HCT116 (cell line): ENCODE measurements around the gene HCFC2. TPM values are rescaled to one million over a fixed set of nuclear protein-coding genes. Genes with fewer than 3 reads are reported as not detected.

Experiments used
- ATAC-seq: fragments of 200-7000 bp; cut with Tn5 transposase; 2 replicates; pipeline ENCODE4 v1.9.1; 2020; ENCODE audit warnings: mild to moderate bottlenecking, moderate library complexity
- BruUV-seq: library from RNA; stranded (reverse); fragments of 400-500 nt; replicated peaks from 2 replicates; lab custom pipeline; 2021; lab: Mats Ljungman, UMichigan
- CTCF ChIA-PET: fragments of 300-600 bp; sonication (Branson Sonifier 250); formaldehyde crosslinking; loops from one replicate; lab custom pipeline; 2021; ENCODE audit warnings: antibody characterized with exemption; lab: Charles Lee
- POLR2A ChIA-PET: fragments of 300-600, 350-600 bp; sonication (Branson Sonifier 250); formaldehyde crosslinking; loops from one replicate; lab custom pipeline; 2021; ENCODE audit warnings: antibody characterized with exemption; lab: Charles Lee
- RAD21 ChIA-PET, 2 experiments: fragments of 300-600 bp; sonication (Branson Sonifier 250); formaldehyde crosslinking; loops; one replicate each; lab custom pipeline; 2023; ENCODE audit warnings: low total read pairs in 2 of 2; ENCODE audit not compliant: uncharacterized antibody in 2 of 2, unreplicated experiment in 2 of 2, low non-redundant PET in 1 of 2; lab: Charles Lee
- DNase-seq: peaks from one replicate; pipeline ENCODE4 v3.0.0-alpha.2; 2010; ENCODE audit warnings: low read depth, low spot score
- H2AFZ ChIP-seq: fragments of 200-600 bp; shearing (Covaris generic), sonication (generic); 2 replicates; pipeline ENCODE4 v1.6.1; 2017; ENCODE audit warnings: low read depth, mixed run types, mixed read lengths, antibody characterized with exemption, low read length; ENCODE audit not compliant: poor library complexity, severe bottlenecking
- H3K27ac ChIP-seq: 2 replicates; pipeline ENCODE4 v1.5.1; 2012; ENCODE audit warnings: low read depth, low read length
- H3K27me3 ChIP-seq: fragments of 200-600 bp; sonication (generic); 2 replicates; pipeline ENCODE4 v1.6.1; 2016; ENCODE audit warnings: mixed run types, low read length, mixed read lengths; ENCODE audit not compliant: insufficient read depth
- H3K36me3 ChIP-seq, 2 experiments: fragments of 200-500 bp in 1 of 2; fragments of 200-600 bp in 1 of 2; sonication (Bioruptor generic) in 1 of 2; sonication (generic) in 1 of 2; 2 replicates each; pipeline versions ENCODE4 v1.5.1 to v1.6.1; 2014 to 2016; ENCODE audit warnings: low read length in 2 of 2, inconsistent platforms in 1 of 2, mixed read lengths in 1 of 2, mixed run types in 1 of 2; ENCODE audit not compliant: insufficient read depth in 2 of 2, control insufficient read depth in 1 of 2
- H3K4me1 ChIP-seq, 2 experiments: fragments of 200-600 bp in 1 of 2; sonication (generic) in 1 of 2; 2 replicates each; pipeline versions ENCODE4 v1.5.1 to v1.6.1; 2012 to 2017; ENCODE audit warnings: low read length in 2 of 2, inconsistent platforms in 1 of 2, mild to moderate bottlenecking in 1 of 2, mixed read lengths in 1 of 2, mixed run types in 1 of 2, moderate library complexity in 1 of 2; ENCODE audit not compliant: insufficient read depth in 2 of 2, control insufficient read depth in 1 of 2
- H3K4me2 ChIP-seq: fragments of 200-600 bp; sonication (generic); 2 replicates; pipeline ENCODE4 v1.6.1; 2017; ENCODE audit warnings: mixed run types, low read length, mixed read lengths
- H3K4me3 ChIP-seq, 2 experiments: fragments of 200-600 bp in 1 of 2; sonication (generic) in 1 of 2; replicated peaks in 1 of 2; 2 replicates each; pipeline ENCODE4 v1.5.1; 2011 to 2016; ENCODE audit warnings: low read length in 2 of 2, control low read depth in 1 of 2, low read depth in 1 of 2, mild to moderate bottlenecking in 1 of 2, mixed read lengths in 1 of 2, mixed run types in 1 of 2
- H3K79me2 ChIP-seq: fragments of 200-600 bp; sonication (generic); 2 replicates; pipeline ENCODE4 v1.6.1; 2017; ENCODE audit warnings: mild to moderate bottlenecking, mixed run types, low read length, moderate library complexity, mixed read lengths; ENCODE audit not compliant: insufficient read depth
- H3K9ac ChIP-seq: fragments of 200-600 bp; sonication (generic); 2 replicates; pipeline ENCODE4 v1.6.1; 2016; ENCODE audit warnings: low read length, mixed read lengths
- H3K9me2 ChIP-seq: fragments of 200-600 bp; sonication (generic), shearing (Covaris generic); 2 replicates; pipeline ENCODE4 v1.6.1; 2017; ENCODE audit warnings: mixed run types, mild to moderate bottlenecking, moderate library complexity; ENCODE audit not compliant: insufficient read depth
- H3K9me3 ChIP-seq, 2 experiments: fragments of 200-500 bp in 1 of 2; fragments of 200-600 bp in 1 of 2; sonication (Bioruptor generic) in 1 of 2; sonication (generic) in 1 of 2; 2 replicates each; pipeline ENCODE4 v1.6.1; 2014 to 2017; ENCODE audit warnings: low read length in 2 of 2, mixed read lengths in 2 of 2, inconsistent platforms in 1 of 2, low read depth in 1 of 2, mild to moderate bottlenecking in 1 of 2, mixed run types in 1 of 2, moderate library complexity in 1 of 2; ENCODE audit not compliant: control insufficient read depth in 1 of 2, insufficient read depth in 1 of 2
- H4K20me1 ChIP-seq: fragments of 200-600 bp; sonication (generic), shearing (Covaris generic); 2 replicates; pipeline ENCODE4 v1.6.1; 2017; ENCODE audit warnings: mixed run types, mild to moderate bottlenecking, moderate library complexity; ENCODE audit not compliant: insufficient read depth
- ATF3 ChIP-seq: IDR thresholded peaks from 2 replicates; pipeline ENCODE4 v1.6.1; 2012
- CBX3 ChIP-seq: IDR thresholded peaks from 2 replicates; pipeline ENCODE4 v1.6.1; 2012; ENCODE audit warnings: low read depth
- CEBPB ChIP-seq: IDR thresholded peaks from 2 replicates; pipeline ENCODE4 v1.6.1; 2012; ENCODE audit warnings: low read depth
- EGR1 ChIP-seq: IDR thresholded peaks from 2 replicates; pipeline ENCODE4 v1.6.1; 2012; ENCODE audit warnings: low read depth
- ELF1 ChIP-seq: IDR thresholded peaks from 2 replicates; pipeline ENCODE4 v1.6.1; 2012; ENCODE audit warnings: low read depth, borderline replicate concordance
- EZH2phosphoT487 ChIP-seq: fragments of 200-600 bp; IDR thresholded peaks from 2 replicates; pipeline ENCODE4 v1.6.1; 2018; ENCODE audit warnings: antibody characterized with exemption, borderline replicate concordance
- POLR2AphosphoS5 ChIP-seq: IDR thresholded peaks from 2 replicates; pipeline ENCODE4 v1.6.1; 2011; ENCODE audit warnings: mild to moderate bottlenecking, low read depth, low read length, moderate library complexity
- RAD21 ChIP-seq: IDR thresholded peaks from 2 replicates; pipeline ENCODE4 v1.6.1; 2012; ENCODE audit warnings: low read depth, mild to moderate bottlenecking
- SP1 ChIP-seq: IDR thresholded peaks from 2 replicates; pipeline ENCODE4 v1.6.1; 2012; ENCODE audit warnings: low read depth
- TCF7L2 ChIP-seq: IDR thresholded peaks from 2 replicates; pipeline ENCODE4 v1.7.0; 2011; ENCODE audit warnings: borderline replicate concordance, inconsistent platforms; ENCODE audit not compliant: insufficient read depth, insufficient read length; ENCODE audit errors: extremely low read depth
- YY1 ChIP-seq: IDR thresholded peaks from 2 replicates; pipeline ENCODE4 v1.6.1; 2011; ENCODE audit warnings: low read length, low read depth, moderate library complexity, mild to moderate bottlenecking; ENCODE audit not compliant: insufficient replicate concordance; ENCODE audit errors: extremely low read depth
- ZNF274 ChIP-seq: fragments of 200-500 bp; sonication (Bioruptor generic); IDR thresholded peaks from 2 replicates; pipeline ENCODE4 v1.6.1; 2014; ENCODE audit warnings: mild to moderate bottlenecking, low read depth, low read length, inconsistent platforms
- intact Hi-C: fragments of 100-400 bp; cut with micrococcal nuclease; formaldehyde crosslinking; loops from 2 replicates; pipeline ENCODE4 v1.10.0; 2022
- total RNA-seq: library from RNA; stranded (reverse); gene quantifications from one replicate; pipeline ENCODE4 v1.2.1, GENCODE V29; 2021; ENCODE audit not compliant: unreplicated experiment
- TF ChIP-seq, protein P1 (sequence below), 3 experiments: fragments of 200-600 bp in 1 of 3; sonication (generic) in 1 of 3; IDR thresholded peaks in 2 of 3; conservative IDR thresholded peaks in 1 of 3; 2 replicates each; pipeline ENCODE4 v1.5.1; 2012 to 2017; ENCODE audit warnings: low read depth in 2 of 3, low read length in 2 of 3, antibody characterized with exemption in 1 of 3, borderline replicate concordance in 1 of 3, control low read depth in 1 of 3, mild to moderate bottlenecking in 1 of 3, mixed read lengths in 1 of 3, mixed run types in 1 of 3, moderate library complexity in 1 of 3; ENCODE audit not compliant: insufficient read depth in 1 of 3
- TF ChIP-seq, protein P2 (sequence below): IDR thresholded peaks from 2 replicates; pipeline ENCODE4 v1.6.1; 2012; ENCODE audit warnings: low read depth
- TF ChIP-seq, protein P3 (sequence below): IDR thresholded peaks from 2 replicates; pipeline ENCODE4 v1.6.1; 2011; ENCODE audit warnings: mild to moderate bottlenecking, low read length, moderate library complexity; ENCODE audit not compliant: insufficient replicate concordance; ENCODE audit errors: extremely low read depth
- TF ChIP-seq, protein P4 (sequence below): IDR thresholded peaks from 2 replicates; pipeline ENCODE4 v1.6.1; 2012

HCFC2 gene
- total RNA-seq, 1 experiment from 2014 or later = 4.9 TPM

DNA sequence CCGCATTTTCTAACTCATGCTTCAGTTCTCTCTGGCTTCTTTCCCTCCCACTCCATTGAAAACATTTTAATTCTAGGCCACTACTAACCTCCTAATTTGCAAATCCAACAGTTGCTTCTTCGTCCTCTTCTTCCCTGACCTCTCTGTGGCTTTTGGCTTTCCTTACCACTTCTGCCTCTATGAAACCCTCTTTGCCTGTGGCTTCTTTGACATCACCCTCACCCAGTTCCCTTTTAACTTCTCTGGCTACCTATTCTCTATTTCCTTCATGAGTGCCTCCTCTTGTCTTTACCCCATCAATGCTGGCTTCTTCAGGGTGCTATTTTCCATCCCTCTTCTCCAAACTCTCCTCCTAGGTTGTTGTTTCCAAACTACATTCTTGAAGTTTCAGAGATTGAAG is 4.4 kb upstream of the HCFC2 start (continued):
- TF ChIP-seq, protein P1, sequence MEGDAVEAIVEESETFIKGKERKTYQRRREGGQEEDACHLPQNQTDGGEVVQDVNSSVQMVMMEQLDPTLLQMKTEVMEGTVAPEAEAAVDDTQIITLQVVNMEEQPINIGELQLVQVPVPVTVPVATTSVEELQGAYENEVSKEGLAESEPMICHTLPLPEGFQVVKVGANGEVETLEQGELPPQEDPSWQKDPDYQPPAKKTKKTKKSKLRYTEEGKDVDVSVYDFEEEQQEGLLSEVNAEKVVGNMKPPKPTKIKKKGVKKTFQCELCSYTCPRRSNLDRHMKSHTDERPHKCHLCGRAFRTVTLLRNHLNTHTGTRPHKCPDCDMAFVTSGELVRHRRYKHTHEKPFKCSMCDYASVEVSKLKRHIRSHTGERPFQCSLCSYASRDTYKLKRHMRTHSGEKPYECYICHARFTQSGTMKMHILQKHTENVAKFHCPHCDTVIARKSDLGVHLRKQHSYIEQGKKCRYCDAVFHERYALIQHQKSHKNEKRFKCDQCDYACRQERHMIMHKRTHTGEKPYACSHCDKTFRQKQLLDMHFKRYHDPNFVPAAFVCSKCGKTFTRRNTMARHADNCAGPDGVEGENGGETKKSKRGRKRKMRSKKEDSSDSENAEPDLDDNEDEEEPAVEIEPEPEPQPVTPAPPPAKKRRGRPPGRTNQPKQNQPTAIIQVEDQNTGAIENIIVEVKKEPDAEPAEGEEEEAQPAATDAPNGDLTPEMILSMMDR (IDR thresholded peaks at IDR 0.05 in 2 of 3, conservative IDR thresholded peaks at IDR 0.05 in 1 of 3; ENCODE audit: borderline replicate concordance in 1 of 3, insufficient read depth in 1 of 3, low read depth in 2 of 3, low read length in 2 of 3) = no peak
- TF ChIP-seq, protein P2, sequence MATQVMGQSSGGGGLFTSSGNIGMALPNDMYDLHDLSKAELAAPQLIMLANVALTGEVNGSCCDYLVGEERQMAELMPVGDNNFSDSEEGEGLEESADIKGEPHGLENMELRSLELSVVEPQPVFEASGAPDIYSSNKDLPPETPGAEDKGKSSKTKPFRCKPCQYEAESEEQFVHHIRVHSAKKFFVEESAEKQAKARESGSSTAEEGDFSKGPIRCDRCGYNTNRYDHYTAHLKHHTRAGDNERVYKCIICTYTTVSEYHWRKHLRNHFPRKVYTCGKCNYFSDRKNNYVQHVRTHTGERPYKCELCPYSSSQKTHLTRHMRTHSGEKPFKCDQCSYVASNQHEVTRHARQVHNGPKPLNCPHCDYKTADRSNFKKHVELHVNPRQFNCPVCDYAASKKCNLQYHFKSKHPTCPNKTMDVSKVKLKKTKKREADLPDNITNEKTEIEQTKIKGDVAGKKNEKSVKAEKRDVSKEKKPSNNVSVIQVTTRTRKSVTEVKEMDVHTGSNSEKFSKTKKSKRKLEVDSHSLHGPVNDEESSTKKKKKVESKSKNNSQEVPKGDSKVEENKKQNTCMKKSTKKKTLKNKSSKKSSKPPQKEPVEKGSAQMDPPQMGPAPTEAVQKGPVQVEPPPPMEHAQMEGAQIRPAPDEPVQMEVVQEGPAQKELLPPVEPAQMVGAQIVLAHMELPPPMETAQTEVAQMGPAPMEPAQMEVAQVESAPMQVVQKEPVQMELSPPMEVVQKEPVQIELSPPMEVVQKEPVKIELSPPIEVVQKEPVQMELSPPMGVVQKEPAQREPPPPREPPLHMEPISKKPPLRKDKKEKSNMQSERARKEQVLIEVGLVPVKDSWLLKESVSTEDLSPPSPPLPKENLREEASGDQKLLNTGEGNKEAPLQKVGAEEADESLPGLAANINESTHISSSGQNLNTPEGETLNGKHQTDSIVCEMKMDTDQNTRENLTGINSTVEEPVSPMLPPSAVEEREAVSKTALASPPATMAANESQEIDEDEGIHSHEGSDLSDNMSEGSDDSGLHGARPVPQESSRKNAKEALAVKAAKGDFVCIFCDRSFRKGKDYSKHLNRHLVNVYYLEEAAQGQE = no peak

DNA sequence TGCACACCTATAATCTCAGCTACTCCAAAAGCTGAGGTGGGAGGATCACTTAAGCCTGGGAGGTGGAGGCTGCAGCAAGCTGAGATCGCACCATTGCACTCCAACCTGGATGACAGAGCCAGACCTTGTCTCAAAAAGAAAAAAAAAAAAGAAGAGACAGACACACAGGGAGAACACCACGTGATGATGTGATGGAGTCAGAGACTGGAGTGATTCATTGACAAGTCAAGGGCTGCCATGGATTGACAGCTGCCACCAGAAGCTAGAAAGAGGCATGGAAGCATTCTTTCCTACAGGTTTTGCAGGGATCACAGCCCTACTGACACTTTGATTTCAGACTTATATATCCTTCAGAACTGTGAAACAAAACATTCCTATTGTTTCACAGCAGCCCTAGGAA is 3.5 kb upstream of the HCFC2 start:
- Histone ChIP-seq H3K4me3 (no peak overlapping the region), H3K4me1 (peaks cover 6 to 18% of the 10 kb centered on the region in 2 experiments; a peak in 3 of 4 replicates), H3K9ac (no peak overlapping the region), H2AFZ (no peak overlapping the region), H3K79me2 (no peaks in the 10 kb centered on the region), H3K4me2 (no peak overlapping the region), H3K9me3 (no peaks in the 10 kb centered on the region), H3K36me3 (no peaks in the 10 kb centered on the region), H3K27me3 (no peaks in the 10 kb centered on the region), H4K20me1 (no peaks in the 10 kb centered on the region), H3K27ac (no peak overlapping the region), H3K9me2 (no peaks in the 10 kb centered on the region)
- ATAC-seq (no peak), DNase-seq (no peak)
- ChIA-PET RAD21 (no interaction called here), CTCF (interaction anchor here (0.6 kb wide), 1 partner anchor 48 kb away, joined by 3 read pairs; no protein-coding TSS in a partner anchor), POLR2A (no interaction called here)
- no TSS peak for BruUV-seq
- TF ChIP-seq ZNF274 (no peak), CEBPB (no peak), POLR2AphosphoS5 (no peak), YY1 (no peak), RAD21 (no peak), EGR1 (no peak), EZH2phosphoT487 (no peak), ELF1 (no peak), ATF3 (no peak), SP1 (no peak), CBX3 (no peak), TCF7L2 (no peak)
- TF ChIP-seq, protein P3, sequence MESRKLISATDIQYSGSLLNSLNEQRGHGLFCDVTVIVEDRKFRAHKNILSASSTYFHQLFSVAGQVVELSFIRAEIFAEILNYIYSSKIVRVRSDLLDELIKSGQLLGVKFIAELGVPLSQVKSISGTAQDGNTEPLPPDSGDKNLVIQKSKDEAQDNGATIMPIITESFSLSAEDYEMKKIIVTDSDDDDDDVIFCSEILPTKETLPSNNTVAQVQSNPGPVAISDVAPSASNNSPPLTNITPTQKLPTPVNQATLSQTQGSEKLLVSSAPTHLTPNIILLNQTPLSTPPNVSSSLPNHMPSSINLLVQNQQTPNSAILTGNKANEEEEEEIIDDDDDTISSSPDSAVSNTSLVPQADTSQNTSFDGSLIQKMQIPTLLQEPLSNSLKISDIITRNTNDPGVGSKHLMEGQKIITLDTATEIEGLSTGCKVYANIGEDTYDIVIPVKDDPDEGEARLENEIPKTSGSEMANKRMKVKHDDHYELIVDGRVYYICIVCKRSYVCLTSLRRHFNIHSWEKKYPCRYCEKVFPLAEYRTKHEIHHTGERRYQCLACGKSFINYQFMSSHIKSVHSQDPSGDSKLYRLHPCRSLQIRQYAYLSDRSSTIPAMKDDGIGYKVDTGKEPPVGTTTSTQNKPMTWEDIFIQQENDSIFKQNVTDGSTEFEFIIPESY = no peak
- TF ChIP-seq, protein P4, sequence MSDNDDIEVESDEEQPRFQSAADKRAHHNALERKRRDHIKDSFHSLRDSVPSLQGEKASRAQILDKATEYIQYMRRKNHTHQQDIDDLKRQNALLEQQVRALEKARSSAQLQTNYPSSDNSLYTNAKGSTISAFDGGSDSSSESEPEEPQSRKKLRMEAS = no peak
- intact Hi-C loops = no loop called here
